ENCODE measurements around the gene ZCRB1.

DNA sequence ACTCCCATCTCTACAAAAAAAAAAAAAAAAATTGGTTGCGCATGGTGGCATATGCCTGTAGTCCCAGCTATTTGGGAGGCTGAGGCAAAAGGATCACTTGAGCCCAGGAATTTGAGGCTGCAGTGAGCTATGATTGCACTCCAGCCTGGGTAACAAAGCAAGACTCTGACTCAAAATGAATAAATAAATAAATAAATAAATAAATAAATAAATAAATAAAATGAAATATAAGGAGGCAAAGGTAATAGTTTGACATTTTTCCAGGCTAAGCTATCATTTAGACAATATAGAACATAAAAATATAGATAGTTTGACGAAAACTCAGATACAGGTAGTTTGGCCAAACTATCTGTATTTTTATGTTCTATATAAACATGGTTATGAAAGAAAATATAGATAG, 40.5 kb downstream of the ZCRB1 start:
- TF ChIP-seq, protein P1, sequence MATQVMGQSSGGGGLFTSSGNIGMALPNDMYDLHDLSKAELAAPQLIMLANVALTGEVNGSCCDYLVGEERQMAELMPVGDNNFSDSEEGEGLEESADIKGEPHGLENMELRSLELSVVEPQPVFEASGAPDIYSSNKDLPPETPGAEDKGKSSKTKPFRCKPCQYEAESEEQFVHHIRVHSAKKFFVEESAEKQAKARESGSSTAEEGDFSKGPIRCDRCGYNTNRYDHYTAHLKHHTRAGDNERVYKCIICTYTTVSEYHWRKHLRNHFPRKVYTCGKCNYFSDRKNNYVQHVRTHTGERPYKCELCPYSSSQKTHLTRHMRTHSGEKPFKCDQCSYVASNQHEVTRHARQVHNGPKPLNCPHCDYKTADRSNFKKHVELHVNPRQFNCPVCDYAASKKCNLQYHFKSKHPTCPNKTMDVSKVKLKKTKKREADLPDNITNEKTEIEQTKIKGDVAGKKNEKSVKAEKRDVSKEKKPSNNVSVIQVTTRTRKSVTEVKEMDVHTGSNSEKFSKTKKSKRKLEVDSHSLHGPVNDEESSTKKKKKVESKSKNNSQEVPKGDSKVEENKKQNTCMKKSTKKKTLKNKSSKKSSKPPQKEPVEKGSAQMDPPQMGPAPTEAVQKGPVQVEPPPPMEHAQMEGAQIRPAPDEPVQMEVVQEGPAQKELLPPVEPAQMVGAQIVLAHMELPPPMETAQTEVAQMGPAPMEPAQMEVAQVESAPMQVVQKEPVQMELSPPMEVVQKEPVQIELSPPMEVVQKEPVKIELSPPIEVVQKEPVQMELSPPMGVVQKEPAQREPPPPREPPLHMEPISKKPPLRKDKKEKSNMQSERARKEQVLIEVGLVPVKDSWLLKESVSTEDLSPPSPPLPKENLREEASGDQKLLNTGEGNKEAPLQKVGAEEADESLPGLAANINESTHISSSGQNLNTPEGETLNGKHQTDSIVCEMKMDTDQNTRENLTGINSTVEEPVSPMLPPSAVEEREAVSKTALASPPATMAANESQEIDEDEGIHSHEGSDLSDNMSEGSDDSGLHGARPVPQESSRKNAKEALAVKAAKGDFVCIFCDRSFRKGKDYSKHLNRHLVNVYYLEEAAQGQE (tag by site-specific recombination; IDR thresholded peaks at IDR 0.05) = peak; percentile 57
- TF ChIP-seq, protein P2, sequence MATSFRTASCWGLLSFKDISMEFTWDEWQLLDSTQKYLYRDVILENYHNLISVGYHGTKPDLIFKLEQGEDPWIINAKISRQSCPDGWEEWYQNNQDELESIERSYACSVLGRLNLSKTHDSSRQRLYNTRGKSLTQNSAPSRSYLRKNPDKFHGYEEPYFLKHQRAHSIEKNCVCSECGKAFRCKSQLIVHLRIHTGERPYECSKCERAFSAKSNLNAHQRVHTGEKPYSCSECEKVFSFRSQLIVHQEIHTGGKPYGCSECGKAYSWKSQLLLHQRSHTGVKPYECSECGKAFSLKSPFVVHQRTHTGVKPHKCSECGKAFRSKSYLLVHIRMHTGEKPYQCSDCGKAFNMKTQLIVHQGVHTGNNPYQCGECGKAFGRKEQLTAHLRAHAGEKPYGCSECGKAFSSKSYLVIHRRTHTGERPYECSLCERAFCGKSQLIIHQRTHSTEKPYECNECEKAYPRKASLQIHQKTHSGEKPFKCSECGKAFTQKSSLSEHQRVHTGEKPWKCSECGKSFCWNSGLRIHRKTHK (tag by site-specific recombination; IDR thresholded peaks at IDR 0.05) = no peak
- no peak for TF ChIP-seq ZNF621 (tag by site-specific recombination; IDR thresholded peaks at IDR 0.05)
- TF ChIP-seq, protein P3, sequence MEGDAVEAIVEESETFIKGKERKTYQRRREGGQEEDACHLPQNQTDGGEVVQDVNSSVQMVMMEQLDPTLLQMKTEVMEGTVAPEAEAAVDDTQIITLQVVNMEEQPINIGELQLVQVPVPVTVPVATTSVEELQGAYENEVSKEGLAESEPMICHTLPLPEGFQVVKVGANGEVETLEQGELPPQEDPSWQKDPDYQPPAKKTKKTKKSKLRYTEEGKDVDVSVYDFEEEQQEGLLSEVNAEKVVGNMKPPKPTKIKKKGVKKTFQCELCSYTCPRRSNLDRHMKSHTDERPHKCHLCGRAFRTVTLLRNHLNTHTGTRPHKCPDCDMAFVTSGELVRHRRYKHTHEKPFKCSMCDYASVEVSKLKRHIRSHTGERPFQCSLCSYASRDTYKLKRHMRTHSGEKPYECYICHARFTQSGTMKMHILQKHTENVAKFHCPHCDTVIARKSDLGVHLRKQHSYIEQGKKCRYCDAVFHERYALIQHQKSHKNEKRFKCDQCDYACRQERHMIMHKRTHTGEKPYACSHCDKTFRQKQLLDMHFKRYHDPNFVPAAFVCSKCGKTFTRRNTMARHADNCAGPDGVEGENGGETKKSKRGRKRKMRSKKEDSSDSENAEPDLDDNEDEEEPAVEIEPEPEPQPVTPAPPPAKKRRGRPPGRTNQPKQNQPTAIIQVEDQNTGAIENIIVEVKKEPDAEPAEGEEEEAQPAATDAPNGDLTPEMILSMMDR (tag by site-specific recombination; IDR thresholded peaks at IDR 0.05) = no peak
- TF ChIP-seq KLF9 (tag by site-specific recombination; IDR thresholded peaks at IDR 0.05; ENCODE audit: low read depth) = no peak
- TF ChIP-seq ZBTB1 (tag by site-specific recombination; IDR thresholded peaks at IDR 0.05) = no peak
- no peak for TF ChIP-seq ZNF677 (tag by site-specific recombination; IDR thresholded peaks at IDR 0.05)
- TF ChIP-seq ZNF704 (tag by site-specific recombination; IDR thresholded peaks at IDR 0.05) = no peak
- no peak for TF ChIP-seq ZNF121 (tag by site-specific recombination; IDR thresholded peaks at IDR 0.05)
- no peak for TF ChIP-seq ZNF837 (tag by site-specific recombination; IDR thresholded peaks at IDR 0.05)
- no peak for TF ChIP-seq SP7 (tag by site-specific recombination; IDR thresholded peaks at IDR 0.05)
- TF ChIP-seq SP2 (tag by site-specific recombination; IDR thresholded peaks at IDR 0.05) = no peak
- TF ChIP-seq ZNF239 (tag by site-specific recombination; IDR thresholded peaks at IDR 0.05) = no peak
- no peak for TF ChIP-seq ZNF423 (tag by site-specific recombination; IDR thresholded peaks at IDR 0.05)
